ENCODE data around the gene PPIA. TPM values are rescaled to one million over a fixed set of nuclear protein-coding genes. Genes with fewer than 3 reads are reported as not detected.
A peak's percentile ranks its signal among the peaks of the same experiment; 100 is the strongest.

Gene PPIA
- total RNA-seq, 1 donor from 2014 or later = 1,411 TPM

DNA sequence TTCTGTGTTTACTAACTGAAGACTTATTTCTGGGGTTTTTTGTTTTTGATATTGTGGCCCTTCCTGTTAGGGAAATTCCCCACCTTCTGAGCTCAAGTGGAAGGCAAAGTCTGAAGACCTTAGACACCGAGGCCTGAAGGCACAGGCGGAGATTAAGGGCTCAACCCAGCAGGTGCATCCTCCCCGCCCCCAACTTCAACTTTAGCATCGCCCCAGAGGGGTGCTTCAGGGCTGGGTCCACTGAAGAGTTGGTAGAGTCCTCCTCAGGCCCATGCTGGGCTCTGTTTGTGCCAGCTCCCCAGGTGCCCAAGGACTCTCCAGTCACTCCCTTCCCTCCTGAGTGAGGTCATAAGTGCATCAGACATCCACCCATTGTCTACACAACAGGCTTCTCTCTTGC is 9.4 kb upstream of the PPIA start:
- DNase-seq (no peak), ATAC-seq (ENCODE audit: low read depth) (peak; percentile 86)
- Mint-ChIP-seq H3K9me3 (peaks cover 9% of the 10 kb centered on the region), H3K4me1 (peaks cover 11% of the 10 kb centered on the region), H3K36me3 (ENCODE audit: low read depth) (peaks cover 4% of the 10 kb centered on the region), H3K27ac (peak overlapping the region; percentile 71), H3K27me3 (no peaks in the 10 kb centered on the region), H3K4me3 (no peak overlapping the region)
- intact Hi-C loops (cut with micrococcal nuclease) = loop anchor here (2.0 kb wide), 1 partner anchor 18 kb away; no protein-coding TSS in a partner anchor
- CTCF ChIA-PET = interaction anchor here (1.0 to 1.4 kb wide), 3 partner anchors 11 to 199 kb away, joined by 3 read pairs; no protein-coding TSS in a partner anchor
- TF ChIP-seq, protein P1, sequence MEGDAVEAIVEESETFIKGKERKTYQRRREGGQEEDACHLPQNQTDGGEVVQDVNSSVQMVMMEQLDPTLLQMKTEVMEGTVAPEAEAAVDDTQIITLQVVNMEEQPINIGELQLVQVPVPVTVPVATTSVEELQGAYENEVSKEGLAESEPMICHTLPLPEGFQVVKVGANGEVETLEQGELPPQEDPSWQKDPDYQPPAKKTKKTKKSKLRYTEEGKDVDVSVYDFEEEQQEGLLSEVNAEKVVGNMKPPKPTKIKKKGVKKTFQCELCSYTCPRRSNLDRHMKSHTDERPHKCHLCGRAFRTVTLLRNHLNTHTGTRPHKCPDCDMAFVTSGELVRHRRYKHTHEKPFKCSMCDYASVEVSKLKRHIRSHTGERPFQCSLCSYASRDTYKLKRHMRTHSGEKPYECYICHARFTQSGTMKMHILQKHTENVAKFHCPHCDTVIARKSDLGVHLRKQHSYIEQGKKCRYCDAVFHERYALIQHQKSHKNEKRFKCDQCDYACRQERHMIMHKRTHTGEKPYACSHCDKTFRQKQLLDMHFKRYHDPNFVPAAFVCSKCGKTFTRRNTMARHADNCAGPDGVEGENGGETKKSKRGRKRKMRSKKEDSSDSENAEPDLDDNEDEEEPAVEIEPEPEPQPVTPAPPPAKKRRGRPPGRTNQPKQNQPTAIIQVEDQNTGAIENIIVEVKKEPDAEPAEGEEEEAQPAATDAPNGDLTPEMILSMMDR (IDR thresholded peaks at IDR 0.05) = no peak
- POLR2A ChIA-PET = interaction anchor here (0.6 to 1.8 kb wide), 8 partner anchors 10 to 205 kb away, joined by 3 to 10 read pairs (median 4); partner anchors contain the start of genes OGDH, PPIA and TMED4

DNA sequence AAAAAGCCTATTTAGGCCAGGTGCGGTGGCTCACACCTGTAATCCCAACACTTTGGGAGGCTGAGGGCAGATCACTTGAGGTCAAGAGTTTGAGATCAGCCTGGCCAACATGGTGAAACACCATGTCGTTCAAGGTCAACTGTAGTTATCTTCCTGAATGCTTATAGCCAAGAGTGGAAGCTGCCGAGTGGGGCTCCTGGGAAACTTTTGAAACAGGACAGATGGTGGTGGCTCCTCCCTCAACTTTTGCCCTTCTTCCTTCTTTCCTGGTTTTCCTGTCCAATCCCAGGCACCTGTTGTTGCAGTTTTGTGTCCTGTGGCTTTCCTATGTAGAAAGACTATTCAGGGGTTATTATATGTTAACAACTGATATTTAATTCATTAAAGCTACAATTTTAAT is 8.7 kb upstream of the PPIA start:
- ChIA-PET POLR2A (interaction anchor here (1.0 to 1.8 kb wide), 4 partner anchors 20 to 206 kb away, joined by 3 to 9 read pairs (median 6); partner anchors contain the start of gene TMED4), CTCF (interaction anchor here (1.0 to 1.4 kb wide), 3 partner anchors 11 to 200 kb away, joined by 3 read pairs; no protein-coding TSS in a partner anchor)
- intact Hi-C loops (cut with micrococcal nuclease) = loop anchor here (2.0 kb wide), 1 partner anchor 19 kb away; no protein-coding TSS in a partner anchor
- Mint-ChIP-seq H3K27ac (no peak overlapping the region), H3K27me3 (no peaks in the 10 kb centered on the region), H3K36me3 (ENCODE audit: low read depth) (peaks cover 4% of the 10 kb centered on the region), H3K4me1 (peaks cover 11% of the 10 kb centered on the region), H3K4me3 (no peak overlapping the region), H3K9me3 (peaks cover 9% of the 10 kb centered on the region)
- no peak for DNase-seq
- no peak for ATAC-seq (ENCODE audit: low read depth)
- TF ChIP-seq, protein P1 (IDR thresholded peaks at IDR 0.05) = no peak

DNA sequence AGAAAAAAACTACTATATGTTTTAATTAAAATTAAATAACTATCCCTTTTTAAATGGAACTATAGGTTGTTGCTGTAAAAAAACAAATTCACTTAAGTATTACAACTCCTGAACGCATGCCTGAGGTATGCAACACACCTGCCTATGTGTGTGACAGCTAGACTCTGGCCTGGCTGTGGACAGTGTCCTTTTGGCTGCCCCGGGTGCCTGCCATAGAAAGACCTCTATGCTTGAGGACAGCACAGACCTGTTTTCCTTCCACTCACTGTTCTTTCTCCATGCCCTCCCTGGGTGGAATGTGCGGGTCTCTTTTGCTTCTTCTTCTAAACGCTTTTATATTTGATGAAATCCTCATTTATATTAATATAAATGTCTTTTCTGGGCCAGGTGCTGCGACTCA is 6.5 kb upstream of the PPIA start:
- Mint-ChIP-seq H3K36me3 (ENCODE audit: low read depth) (no peaks in the 10 kb centered on the region), H3K4me1 (peaks cover 11% of the 10 kb centered on the region), H3K4me3 (no peak overlapping the region), H3K9me3 (no peaks in the 10 kb centered on the region), H3K27ac (no peak overlapping the region), H3K27me3 (no peaks in the 10 kb centered on the region)
- ChIA-PET CTCF (no interaction called here), POLR2A (no interaction called here)
- ATAC-seq (ENCODE audit: low read depth) = no peak
- TF ChIP-seq, protein P1 (IDR thresholded peaks at IDR 0.05) = no peak
- intact Hi-C loops (cut with micrococcal nuclease) = no loop called here
- DNase-seq = no peak

DNA sequence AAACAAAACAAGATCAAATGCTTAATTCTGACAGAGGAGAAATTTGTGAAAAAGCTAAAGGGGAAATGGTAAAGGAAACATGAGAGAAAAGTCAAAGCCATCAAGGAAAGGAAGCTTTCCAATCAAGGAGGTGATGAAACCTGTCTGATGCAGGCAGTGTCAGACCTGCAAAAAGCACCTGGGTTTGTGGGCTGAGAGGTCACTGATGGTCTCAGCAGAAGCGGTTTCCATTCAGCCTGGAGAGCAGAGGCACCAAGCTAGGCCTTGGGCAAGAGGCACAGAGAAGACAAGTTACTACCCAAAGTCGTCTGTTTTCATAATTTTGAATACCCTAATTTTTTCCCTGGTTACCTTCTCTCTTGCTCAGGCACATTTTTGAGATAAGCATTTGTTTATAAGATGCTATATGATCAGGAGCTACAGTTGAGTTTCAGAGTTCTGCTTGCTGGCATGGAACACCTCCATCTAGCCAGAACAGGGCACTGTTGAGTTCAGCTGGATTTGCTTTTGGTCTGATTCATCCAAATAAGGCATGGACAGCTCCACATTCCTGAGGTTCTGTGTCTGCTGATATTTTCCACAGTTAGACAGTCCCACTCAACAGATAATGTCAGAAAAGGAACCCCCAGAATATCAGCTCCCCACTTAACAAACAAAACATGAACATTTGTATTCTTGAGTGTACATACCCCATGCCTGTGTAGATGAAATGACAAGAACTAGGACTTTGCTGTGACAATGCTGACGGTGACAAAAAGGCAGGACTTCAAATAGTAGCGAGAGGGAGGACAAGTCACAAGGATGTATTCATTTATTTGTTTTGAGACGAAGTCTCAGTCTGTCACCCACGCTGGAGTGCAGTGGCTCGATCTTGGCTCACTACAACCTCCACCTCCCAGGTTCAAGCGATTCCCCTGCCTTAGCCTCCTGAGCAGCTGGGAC is 4.9 kb upstream of the PPIA start:
- DNase-seq = no peak
- Mint-ChIP-seq H3K36me3 (ENCODE audit: low read depth) (peaks cover 4% of the 10 kb centered on the region), H3K27ac (no peak overlapping the region), H3K4me3 (no peak overlapping the region), H3K4me1 (peaks cover 14% of the 10 kb centered on the region), H3K27me3 (no peaks in the 10 kb centered on the region), H3K9me3 (no peaks in the 10 kb centered on the region)
- no peak for ATAC-seq (ENCODE audit: low read depth)
- TF ChIP-seq, protein P1 (IDR thresholded peaks at IDR 0.05) = no peak
- POLR2A ChIA-PET = no interaction called here
- intact Hi-C loops (cut with micrococcal nuclease) = no loop called here
- CTCF ChIA-PET = no interaction called here

- no peak for ATAC-seq (ENCODE audit: low read depth)
- ChIA-PET CTCF (no interaction called here), POLR2A (interaction anchor here (5.4 kb wide), 1 partner anchor 45 kb away, joined by 77 read pairs; the partner anchor contains the start of gene ZMIZ2)
- no peaks in the 10 kb centered on the region for H3K9me3 Mint-ChIP-seq
- intact Hi-C loops (cut with micrococcal nuclease) = no loop called here
- H3K4me3 Mint-ChIP-seq = no peak overlapping the region
- H3K27ac Mint-ChIP-seq = peak overlapping the region; percentile 46
- H3K27me3 Mint-ChIP-seq = no peaks in the 10 kb centered on the region
- H3K36me3 Mint-ChIP-seq (ENCODE audit: low read depth) = peaks cover 19% of the 10 kb centered on the region
- TF ChIP-seq, protein P1 (IDR thresholded peaks at IDR 0.05) = no peak
- H3K4me1 Mint-ChIP-seq = peaks cover 20% of the 10 kb centered on the region
- no peak for DNase-seq
These were observed 2.6 kb upstream of the PPIA start for GRCh38 chr7:44793919-44794318.

All from activated B cell treated with CpG ODN at 0.5 μM for 24 hours (primary cell).